GM21367 (cell line): ENCODE measurements around the gene FYN.

Experiments
- ATAC-seq: cut with Tn5 transposase; IDR thresholded peaks from one replicate; pipeline ENCODE4 v1.9.1; 2021; ENCODE audit not compliant: unreplicated experiment

FYN gene

DNA sequence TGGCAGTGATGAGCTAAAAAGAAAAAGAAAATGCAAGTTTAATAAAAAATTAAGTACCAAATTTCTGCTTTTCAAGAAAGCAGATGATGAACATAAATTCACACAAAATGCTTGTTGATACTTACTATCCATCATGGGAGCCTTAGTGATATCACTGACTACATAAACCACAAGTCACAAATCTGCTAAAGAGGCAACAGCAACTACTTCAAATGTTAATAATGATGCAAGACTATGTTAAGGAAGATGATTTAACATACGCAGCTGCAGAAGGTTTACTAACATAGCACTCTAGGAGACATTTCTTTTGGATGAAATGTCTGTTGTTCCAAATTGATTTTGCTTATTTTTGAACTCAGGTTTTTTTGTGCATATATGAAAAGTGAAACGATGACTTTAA is 18.6 kb downstream of the FYN start:
- no peak for ATAC-seq

DNA sequence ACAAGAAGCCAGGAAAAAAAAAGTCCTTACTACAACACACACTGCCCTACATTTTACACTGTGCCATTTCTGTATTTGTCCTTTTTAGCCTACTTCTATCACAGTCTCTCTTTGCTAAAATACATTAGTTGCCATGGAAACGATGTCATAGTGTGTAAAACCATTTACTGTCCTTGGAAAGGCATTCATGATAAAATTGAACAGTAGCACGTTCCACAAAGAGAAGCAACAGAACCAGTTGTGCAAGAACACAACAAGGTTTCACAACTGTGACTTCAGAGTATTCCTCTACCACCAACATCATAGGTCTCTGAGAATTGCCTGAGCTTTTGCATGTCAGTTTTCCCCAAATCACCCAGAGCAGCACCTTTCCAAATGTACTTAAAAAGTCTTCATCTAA is 20.5 kb downstream of the FYN start:
- no peak for ATAC-seq

DNA sequence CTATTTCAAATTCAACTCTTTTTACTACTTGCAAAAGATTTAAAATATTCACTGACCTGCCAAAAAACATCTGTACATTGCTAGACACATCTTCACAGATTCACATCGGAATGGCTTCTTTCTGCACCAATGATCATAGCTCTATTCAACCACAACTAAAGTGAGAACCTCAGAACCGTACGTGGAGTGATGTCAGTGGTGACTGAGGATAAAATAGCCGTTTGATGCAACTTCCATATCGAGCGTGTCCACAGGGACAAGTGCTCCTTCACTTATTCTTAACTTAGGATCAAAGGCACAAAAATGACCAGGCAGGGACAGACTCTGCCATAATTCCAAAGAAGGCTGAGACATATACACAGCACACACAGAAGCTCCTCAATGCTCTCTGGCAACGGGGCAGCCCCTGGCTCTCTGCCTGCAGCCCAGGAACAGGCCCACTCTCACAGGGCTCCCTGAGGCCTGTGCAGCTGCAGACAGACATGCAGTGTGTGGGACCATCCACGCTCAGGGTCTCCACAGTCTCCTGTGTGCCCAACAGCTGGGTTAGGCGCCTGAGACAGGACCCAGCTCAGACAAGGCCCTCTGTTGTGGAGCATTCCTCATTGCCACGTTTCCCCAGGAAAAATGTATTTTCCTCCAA is 22.8 kb downstream of the FYN start:
- peak; percentile 46 for ATAC-seq

DNA sequence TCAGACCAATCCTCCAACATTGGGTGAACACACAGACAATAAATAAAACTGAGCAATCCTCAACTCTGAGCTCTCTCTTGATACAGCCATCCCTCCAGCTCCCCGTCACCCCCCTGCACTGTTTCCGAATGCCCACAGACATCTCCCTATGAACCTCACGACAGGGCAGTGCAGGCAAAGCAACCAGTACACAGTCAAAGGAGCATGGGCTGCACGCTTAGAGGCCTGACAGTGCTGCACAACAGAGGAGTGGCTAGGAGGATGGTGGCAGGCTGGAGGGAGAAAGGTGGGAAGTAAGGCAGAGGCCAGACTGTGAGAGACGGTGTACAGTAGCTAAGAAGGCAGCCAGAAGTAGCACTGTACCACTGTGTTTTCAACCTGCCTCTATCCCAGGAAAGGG is 24.0 kb downstream of the FYN start:
- no peak for ATAC-seq

DNA sequence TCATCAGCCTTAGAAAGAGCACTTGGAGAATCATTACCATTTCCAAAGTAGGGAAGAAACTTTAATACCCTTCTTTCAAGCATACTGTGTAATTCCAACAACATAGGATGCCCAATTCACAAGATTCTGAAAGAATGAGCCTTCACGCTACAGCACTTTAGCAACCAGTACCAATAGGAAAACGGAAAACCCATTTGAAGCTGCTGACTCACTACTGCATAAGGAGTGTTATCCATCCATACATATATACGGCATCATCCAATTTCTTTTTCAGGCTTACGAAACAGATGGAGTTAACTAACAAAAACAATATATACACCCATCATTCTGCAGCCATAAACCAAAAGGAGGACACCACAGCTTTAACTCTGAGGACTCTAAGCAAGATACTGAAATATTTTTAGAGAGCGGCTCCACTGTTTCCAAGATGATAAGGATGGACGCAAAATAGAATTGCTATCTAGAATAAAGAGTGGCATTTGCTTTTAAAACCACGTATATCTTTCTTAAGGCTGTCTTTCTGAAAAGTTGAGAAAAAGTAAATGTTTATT is 24.9 kb downstream of the FYN start:
- ATAC-seq = no peak

DNA sequence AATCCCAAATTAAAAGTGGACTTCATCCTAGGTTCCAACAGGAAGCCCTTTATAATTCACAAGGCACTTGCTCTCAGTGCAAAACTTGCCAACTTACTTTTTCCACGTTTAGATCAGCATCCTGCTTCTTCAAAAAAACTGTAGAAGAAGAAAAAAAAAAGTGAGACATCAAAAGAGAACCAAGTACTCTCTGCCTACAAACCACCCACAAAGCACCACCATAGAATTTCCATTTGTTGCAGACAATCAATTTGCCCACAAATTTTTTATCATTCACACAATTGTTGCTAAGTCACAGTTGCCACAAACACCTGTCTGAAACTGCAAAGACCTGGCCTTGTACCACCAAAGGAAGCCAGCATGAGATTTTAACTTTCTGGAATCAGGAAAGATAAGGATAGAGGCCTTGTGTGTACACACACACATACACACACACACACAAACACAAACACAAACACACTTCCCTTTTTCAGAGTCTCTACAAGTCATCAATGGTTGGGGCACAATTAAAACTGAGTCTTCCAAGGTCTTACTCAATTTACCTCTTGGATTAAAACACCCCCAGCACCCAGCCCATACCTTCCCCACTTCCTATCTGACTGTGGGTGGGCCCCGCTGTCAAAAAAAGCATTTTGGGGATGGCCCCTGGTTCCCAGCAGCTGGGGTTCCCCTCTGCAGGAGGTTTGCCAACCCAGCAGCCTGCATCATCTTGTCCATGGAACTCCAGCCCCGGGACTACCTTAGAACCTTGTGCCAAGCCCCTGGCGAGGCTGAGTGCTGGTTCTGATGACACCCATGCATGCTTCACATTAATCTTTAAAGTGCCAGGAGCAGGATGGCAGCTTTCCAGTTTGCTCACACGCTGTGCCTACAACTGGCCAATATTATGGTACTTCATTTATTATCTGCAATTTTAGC is 26.5 kb downstream of the FYN start:
- ATAC-seq = no peak

DNA sequence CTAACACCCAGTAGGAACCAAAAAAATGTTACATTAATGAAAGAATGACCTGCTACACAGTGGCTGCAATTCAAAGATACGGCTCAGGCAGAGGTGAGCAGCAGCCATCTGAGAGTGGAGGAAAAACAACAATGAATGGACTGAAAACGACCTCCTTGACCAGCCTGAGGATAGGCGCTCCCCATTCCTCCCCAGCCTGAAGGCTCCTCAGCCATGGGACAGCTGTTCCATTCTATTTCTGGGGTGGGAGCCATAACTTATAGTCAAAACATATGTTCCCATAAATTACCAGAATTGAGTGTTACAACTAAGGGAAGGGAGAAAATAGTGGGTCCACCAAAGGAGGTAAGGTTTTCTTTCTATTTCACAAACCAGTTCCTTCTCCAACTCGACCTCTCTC is 27.2 kb downstream of the FYN start:
- no peak for ATAC-seq

DNA sequence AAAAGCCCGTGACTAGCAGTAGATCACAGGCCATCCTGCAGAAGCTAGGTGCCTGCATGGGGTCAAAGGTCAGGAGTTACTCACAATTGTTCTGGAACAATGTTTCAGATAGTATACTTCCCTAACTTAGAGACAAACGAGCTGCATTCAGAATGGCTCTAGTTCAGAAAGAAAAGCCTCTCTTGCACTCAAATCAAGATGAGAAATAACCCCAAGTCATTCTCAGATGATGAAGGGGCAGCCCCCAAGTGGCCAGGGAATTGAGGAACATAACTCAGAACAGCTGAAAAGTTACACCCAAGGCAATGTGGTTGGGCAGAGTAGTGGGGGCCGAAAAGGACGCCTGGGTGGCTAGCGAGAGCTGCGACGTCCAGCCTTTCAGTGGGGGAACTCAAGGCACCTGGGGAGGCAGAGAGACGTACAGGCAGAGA is 27.8 kb downstream of the FYN start:
- ATAC-seq = peak; percentile 38

DNA sequence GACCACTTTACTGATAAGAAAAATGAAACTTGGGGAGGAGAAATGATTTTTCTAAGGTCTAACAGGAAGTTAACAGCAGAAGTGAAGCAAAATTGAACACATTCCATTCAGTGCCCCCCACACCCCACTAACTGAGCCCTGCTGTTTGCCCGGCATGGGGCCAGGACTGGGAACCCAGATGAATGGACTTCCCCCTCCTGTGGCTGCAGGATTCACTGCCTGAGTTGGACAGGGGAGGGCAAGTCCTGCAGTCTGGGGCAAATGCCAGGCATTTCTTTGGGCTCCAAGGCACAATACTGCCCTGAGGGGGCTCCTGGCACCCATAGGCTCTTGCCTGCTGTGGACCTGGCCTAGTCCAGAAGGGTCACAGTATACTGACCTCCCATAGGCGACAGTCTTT is 28.3 kb downstream of the FYN start:
- no peak for ATAC-seq

DNA sequence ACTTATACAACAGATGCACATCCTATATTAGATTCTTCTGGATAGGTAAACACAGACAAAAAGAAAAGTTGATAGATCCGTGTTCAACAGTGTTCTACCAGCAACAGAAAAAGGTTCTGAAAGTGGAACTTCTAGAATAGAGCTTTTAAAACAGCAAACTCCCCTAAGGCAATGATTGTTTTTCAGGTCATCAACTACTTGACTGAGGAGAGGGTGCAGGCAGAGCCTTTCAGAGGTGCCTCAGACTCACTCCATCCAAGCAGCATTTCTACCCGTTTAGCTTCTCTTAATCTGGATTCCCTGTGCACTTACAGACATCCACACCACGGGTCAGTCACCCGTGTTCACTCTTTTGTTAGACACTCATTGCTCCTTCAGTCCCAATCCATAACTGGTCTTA is 28.9 kb downstream of the FYN start:
- peak; percentile 41 for ATAC-seq

DNA sequence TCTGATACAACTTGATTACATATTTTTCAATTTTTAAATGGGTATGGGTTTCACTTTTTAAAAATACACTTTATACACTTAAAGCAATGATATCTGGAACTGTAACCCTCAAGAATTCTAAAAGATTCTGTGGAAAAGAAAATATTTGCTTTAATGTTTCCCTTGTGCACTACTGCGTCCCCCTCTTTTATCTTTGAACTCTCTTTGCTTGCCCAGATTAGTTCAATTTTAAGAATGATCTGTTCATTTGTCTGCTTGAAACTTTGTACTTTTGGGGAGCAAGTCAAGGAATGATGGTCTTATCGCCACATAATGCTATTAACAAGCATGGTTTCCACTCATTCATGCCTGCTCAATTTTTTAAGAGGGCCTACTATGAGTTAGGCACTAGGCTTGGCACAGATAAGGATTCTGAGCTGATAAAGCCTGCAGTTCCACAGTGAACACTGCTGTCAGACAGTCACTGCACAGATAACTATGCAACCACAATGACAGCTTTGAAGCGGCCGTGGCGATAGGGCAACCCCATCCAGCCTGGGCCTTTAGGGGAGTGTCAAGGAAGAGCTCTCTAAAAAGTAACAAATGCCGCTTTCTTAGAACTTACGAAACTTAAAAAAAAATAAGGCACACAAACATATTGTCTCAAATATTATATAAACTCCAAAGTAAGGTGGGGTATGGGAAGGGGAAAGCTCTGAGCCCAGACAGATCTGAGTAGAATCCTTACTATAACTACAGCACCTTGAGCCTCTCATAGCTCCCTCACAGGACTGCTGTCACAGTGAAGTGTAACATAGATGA is 29.7 kb downstream of the FYN start:
- peak; percentile 22 for ATAC-seq

DNA sequence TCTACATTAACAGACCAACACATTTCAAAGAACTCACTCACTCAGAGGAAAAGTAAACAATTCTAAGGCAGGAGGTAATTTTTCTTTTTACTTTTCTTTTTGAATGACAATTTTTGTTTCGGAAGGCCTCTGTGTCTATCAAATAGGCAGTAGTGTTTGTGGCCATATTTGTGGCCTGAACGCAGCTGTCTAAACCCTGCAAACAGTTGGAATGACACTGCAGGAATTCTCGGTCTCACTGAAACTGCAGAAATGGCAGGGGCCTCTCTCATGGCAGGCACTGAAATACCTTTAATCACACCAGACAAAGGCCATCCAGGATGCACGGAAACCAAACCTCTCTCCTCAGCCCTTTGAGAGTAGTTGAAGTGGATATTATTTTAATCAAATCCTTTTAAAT is 30.4 kb downstream of the FYN start:
- no peak for ATAC-seq

DNA sequence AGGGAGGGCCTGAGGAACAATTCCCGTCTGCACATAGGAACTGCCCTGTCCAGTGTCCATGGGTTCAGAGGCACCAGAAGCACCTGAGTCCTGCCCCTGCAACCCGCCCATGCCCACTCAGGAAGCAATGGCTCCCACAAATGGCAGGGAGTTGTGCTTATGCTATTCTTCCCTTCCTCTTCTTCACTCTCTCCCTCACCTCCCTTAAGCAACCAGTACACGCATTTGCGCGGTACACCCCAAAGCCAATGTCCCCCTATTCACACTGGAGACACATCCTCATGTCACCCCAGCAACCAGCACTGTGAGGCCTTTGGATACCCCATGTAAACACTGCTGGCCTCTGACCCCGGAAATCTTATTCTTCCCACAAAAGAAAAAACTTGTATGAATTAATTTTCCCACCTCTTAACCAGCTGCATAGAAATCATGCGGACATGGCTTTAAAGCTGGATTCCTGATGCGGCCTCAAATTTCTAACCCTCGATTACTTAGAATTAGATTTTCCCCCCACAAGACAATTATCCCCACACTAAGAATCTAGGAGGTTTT is 30.9 kb downstream of the FYN start:
- ATAC-seq = no peak

DNA sequence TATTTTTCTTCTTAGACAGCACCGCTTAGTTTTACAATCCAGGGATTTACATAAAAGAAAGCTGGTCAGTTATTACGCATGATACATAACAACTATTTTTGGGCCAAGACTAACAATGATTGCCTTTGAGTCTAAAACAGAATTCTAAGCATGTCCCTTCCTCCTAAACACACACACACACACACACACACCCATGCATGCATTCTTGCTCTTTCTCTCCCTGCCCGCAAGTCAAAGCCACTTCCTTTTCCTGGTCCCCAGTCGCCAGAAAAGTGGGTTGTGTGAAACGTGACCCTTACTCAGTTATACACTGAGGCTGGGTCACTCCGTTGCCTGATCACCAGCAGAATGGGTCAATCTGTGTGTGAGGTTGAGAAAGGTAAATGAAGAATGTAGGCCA is 31.4 kb downstream of the FYN start:
- ATAC-seq = no peak

DNA sequence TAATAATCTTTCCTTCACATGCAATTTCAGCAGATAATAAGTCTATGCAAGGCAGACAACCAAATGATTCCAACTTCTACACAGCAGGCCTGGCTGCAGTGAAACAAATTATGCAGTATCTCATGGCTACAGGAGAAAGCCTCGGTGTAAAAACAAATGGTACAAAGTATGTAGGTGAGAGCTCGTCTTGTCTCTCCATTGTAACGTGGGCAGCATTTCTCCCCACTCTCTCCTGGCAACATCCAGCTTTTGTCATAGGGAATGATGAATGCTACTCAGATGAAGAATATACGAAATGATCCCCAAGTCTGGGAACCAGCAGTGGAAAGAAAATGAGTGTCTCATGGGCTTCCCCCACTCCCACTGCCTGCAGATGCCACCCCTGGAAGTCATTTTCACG is 32.4 kb downstream of the FYN start:
- no peak for ATAC-seq

DNA sequence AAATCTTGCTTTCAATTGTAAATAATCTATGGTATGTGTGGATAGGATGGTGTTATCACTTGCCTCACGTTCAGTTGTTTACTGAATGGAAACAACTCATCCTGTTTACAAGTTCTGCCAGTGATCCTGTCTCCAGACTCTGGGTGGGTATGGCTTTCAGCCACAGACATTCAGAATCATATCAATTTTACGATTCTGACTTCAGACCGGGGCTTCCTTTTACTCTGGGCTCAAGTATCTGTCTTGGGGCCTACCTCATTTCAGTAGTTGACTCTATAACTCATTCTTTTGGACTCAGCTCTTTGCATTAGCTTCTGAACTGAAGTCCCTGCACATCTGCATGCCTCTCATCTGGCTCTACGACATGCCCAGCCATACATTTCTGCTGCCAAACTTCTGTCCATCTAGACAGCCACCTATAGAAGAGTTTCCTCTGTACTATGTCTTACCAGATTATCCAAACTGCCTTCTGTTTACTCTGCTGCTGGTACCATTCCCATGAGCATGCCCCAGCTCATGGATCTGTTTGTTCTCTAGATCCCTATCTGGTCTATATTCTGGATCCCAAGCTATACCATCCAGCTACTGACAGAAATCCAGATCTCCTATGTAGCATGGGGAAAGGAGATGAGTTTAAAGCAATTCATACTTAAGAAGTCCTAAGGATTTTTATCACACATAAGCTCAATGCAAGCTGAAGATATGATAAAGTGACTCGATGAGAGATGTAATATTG is 34.3 kb downstream of the FYN start:
- ATAC-seq = no peak

DNA sequence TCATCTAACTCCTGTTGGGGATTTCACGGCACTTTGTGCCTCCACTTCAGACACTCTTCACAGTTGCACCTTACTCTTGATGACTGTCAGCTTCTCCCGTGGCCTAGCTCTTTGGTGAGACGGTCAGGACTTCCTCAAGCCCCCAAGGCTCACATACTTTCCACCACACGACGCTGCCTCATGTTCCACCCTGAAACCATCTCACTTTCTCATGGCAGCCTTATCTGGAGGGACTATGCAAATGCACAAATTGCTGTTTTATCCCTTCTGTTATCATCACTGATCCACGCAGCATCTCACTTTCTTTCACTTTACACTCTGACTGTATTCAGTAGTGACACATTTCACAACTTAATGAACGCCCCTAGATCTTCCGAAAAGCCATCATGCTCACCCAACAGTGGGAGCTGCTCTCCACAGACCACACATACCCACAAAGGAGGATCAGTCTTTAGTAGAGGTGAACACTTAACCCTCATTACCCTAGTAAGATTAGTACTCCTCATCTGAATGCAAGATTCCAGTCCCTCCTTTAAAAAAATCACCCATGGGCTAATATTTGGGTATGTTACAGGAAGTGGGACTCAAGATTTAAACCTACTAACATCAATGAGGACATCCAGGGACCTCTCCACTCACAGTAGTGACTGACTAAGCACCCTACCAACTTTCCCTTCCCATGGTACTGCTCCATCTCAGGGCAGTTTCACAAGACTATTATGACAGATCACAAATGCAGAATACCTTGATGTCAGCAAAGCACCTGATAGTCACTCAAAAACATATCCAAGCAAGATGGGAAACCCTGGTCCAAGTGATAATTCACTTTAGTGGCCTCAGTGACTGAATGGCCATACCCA is 35.4 kb downstream of the FYN start:
- peak; percentile 68 for ATAC-seq

DNA sequence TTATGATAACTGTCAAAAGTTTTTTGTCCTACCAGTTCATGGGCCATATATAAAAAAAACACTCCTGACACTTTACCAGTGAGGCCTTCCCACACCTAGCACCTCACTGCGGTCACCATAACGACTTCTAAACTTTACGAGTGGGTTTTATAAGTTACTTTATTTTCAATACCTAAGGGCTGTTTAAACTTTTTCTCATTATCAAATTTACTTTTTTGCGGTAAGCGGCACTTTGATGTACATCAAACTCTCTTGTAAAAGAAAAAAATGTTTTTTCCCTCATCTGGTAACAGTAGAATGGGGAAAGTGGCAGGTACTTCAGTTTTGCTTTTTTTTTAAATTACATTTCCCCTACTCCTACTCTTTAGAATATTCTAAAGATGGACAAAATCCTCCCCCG is 36.2 kb downstream of the FYN start:
- no peak for ATAC-seq

DNA sequence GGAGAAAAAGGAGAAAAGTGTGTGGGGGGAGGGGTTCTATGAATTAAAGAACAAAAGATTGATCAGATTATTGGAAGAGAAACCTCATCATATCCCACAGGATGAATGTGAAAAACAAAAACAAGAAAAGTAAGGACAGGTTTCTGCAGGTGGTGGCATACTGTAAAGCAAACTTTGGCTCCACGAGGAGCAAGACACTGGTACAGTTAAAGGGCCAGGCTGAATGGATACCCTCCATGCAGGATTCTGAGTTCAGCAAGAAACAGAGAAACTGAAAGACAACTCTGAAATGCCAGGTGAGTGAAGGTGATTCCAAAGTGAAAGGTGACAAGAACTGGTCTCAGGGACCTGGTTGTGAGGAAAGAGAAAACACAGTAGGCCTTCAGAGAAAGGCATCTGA is 37.4 kb downstream of the FYN start:
- ATAC-seq = no peak
